HG03095 (cell line): ENCODE data around the gene ZBTB48.

ENCODE experiments used
- ATAC-seq: cut with Tn5 transposase; IDR thresholded peaks from one replicate; pipeline ENCODE4 v1.9.1; 2021; ENCODE audit warnings: moderate library complexity; ENCODE audit not compliant: unreplicated experiment

Gene ZBTB48

DNA sequence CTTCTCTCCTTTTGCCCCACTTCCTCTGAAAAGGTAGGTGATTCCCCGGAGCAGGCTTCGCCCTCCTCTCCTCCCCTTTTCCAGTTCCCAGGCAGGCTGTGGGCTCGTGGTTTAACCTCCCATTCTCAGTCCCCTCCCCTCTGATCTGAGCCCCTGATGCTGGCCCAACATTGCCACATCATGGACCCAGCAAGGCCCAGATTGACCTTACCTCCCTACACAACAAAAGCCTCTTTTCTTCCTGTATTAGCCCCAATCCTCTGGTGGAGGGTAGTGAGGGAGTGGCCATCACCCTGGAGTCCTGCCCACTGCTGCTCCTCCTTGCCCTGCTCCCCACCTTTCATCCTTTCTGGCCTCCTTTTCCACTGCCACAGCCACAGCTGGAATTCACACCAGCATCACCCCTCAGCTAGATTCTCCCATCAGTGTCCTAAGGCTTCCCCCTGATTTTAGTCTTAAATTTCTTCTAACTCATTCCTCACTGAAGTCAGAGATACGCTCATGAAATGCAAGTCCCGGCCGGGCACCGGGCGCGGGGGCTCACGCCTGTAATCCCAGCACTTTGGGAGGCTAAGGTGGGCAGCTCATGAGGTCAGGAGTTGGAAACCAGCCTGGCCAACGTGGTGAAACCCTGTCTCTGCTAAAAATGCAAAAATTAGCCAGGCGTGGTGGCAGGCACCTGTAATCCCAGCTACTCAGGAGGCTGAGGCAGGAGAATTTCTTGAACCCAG, 7.0 kb upstream of the ZBTB48 start:
- no peak for ATAC-seq

DNA sequence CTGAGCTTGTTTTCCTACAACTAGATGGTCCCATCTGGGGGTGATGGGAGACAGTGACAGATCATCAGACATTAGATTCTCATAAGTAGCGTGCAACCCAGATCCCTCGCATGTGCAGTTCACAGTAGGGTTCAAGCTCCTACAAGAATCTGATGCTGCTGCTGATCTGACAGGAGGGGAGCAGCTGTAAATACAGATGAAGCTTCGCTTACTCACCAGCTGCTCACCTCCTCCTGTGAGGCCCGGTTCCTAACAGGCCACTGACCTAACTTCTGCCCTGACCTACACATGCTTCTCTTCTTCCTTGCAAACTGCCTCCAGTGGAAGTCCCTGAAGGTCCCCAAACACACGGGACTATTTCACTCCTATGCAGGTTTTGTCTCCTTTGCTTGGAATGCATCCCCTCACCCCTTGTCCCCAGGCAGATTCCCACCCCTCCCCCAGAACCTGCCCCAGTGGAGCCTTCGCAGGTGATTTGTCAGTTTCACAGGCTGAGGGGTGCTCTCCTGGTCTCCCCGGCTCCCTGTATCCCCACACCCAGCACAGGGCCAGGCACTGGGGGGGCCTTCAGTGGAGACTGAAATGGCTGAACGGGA, 5.7 kb upstream of the ZBTB48 start:
- no peak for ATAC-seq

DNA sequence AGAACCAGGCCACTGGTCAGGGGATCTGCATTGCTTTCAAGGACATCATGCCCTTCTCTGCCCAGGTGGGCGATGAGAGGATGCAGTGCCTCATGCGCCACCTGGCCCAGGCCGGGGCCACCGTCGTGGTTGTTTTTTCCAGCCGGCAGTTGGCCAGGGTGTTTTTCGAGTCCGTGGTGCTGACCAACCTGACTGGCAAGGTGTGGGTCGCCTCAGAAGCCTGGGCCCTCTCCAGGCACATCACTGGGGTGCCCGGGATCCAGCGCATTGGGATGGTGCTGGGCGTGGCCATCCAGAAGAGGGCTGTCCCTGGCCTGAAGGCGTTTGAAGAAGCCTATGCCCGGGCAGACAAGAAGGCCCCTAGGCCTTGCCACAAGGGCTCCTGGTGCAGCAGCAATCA, 5.0 kb upstream of the ZBTB48 start:
- ATAC-seq = no peak

DNA sequence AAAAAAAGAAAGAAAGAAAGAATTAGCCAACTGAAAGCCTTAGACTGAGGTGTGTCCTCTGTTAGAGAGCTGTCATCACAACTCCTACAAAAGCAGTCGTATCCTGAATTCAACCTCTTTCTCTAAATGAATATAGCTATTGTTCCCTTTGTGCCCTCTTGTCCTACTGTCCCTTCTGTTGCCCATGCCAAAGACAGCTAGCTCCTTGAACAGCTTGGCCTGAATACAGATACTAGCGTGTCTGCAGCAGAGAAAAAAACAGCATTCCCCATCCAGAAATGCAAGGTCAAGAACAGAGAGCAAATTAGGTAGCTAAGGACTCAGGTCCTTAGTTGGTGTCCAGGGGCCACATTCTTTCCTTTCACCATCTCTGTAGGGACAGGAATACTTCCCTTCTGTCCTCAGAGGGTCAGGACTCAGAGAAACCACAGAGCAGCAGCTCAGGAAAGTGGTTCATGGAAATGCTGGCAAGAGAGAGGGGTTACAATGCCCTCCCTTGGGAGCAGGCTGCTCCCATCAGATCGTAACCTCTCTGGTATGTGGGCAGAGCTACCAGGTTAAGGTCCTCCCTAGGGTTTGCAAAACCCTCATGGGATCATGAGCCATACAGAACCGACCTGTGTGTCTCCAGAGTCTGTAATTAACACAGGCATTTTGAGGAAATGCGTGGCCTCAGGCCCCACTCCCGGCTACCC, 1.8 kb upstream of the ZBTB48 start:
- no peak for ATAC-seq

DNA sequence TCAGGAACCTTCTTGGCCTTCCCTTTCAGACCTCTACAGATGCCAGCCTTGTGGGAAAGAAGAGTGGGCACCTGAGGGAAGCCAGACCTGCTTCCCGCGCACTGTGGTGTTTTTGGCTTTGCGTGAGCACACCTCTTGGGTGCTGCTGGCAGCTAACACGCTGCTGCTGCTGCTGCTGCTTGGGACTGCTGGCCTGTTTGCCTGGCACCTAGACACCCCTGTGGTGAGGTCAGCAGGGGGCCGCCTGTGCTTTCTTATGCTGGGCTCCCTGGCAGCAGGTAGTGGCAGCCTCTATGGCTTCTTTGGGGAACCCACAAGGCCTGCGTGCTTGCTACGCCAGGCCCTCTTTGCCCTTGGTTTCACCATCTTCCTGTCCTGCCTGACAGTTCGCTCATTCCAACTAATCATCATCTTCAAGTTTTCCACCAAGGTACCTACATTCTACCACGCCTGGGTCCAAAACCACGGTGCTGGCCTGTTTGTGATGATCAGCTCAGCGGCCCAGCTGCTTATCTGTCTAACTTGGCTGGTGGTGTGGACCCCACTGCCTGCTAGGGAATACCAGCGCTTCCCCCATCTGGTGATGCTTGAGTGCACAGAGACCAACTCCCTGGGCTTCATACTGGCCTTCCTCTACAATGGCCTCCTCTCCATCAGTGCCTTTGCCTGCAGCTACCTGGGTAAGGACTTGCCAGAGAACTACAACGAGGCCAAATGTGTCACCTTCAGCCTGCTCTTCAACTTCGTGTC, 995 bp upstream of the ZBTB48 start:
- ATAC-seq = no peak

DNA sequence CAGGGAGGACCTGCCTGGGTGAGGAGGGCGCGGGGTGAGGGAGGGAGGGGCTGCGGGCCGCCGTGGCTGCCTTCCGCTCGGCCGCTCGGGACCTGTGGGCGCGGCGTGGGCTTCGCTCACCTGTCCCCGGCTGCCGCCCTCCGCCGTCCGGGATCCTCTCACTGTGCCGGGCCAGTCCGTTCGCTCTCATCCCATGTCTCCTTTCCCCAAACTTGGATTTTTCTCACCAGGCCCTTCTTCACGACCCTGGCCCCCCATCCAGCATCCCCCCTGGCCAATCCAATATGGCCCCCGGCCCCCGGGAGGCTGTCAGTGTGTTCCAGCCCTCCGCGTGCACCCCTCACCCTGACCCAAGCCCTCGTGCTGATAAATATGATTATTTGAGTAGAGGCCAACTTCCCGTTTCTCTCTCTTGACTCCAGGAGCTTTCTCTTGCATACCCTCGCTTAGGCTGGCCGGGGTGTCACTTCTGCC, 362 bp downstream of the ZBTB48 start:
- no peak for ATAC-seq

DNA sequence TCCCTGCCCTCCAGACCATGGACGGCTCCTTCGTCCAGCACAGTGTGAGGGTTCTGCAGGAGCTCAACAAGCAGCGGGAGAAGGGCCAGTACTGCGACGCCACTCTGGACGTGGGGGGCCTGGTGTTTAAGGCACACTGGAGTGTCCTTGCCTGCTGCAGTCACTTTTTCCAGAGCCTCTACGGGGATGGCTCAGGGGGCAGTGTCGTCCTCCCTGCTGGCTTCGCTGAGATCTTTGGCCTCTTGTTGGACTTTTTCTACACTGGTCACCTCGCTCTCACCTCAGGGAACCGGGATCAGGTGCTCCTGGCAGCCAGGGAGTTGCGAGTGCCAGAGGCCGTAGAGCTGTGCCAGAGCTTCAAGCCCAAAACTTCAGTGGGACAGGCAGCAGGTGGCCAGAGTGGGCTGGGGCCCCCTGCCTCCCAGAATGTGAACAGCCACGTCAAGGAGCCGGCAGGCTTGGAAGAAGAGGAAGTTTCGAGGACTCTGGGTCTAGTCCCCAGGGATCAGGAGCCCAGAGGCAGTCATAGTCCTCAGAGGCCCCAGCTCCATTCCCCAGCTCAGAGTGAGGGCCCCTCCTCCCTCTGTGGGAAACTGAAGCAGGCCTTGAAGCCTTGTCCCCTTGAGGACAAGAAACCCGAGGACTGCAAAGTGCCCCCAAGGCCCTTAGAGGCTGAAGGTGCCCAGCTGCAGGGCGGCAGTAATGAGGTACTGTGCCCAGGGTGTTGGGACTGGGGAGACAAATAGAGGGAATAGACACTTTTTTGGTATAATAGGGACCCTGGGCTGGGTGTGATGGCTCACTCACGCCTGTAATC, 1.0 kb downstream of the ZBTB48 start:
- no peak for ATAC-seq

DNA sequence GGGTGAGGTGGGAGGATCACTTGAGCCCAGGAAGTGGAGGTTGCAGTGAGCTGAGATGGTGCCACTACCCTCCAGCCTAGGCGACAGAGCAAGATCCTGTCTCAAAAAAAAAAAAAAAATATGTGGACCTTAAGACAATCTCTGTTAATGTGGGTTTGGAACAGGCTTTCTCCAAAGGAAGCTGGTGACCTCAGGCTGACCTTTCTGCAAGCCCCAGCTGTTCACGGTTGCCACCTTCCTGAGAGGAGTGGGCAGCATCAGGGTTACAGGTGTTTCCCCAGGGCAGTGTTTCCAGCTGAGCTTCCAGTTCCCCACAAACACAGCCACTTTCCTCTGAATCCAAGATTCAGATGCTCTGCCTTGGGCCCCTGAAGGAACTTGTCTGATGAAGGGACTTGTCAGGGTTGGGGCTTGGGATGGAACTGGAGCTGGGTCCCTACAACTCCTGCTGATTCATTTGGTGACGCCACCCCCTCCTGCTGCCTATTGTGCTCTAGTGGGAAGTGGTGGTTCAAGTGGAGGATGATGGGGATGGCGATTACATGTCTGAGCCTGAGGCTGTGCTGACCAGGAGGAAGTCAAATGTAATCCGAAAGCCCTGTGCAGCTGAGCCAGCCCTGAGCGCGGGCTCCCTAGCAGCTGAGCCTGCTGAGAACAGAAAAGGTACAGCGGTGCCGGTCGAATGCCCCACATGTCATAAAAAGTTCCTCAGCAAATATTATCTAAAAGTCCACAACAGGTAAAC, 1.9 kb downstream of the ZBTB48 start:
- ATAC-seq = no peak

DNA sequence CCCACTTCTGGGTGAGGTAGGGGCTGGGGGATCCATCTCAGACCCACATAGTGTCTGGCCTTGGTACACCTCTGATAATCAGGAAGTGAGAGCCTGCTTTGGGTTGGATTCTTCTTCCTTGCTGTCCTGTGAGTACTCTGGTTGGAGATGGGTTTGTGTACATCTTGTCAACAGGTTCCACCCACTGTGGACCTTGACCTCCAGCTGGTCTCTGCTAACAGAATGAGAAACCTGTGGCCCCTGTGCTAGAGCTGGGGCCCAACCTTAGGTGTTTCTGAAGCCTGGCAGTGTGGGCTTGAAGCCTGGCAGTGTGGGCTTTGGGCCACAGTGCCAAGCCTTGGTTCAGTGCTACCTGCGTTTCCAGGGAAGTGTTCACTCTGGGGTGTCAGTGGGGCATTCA, 2.6 kb downstream of the ZBTB48 start:
- no peak for ATAC-seq

DNA sequence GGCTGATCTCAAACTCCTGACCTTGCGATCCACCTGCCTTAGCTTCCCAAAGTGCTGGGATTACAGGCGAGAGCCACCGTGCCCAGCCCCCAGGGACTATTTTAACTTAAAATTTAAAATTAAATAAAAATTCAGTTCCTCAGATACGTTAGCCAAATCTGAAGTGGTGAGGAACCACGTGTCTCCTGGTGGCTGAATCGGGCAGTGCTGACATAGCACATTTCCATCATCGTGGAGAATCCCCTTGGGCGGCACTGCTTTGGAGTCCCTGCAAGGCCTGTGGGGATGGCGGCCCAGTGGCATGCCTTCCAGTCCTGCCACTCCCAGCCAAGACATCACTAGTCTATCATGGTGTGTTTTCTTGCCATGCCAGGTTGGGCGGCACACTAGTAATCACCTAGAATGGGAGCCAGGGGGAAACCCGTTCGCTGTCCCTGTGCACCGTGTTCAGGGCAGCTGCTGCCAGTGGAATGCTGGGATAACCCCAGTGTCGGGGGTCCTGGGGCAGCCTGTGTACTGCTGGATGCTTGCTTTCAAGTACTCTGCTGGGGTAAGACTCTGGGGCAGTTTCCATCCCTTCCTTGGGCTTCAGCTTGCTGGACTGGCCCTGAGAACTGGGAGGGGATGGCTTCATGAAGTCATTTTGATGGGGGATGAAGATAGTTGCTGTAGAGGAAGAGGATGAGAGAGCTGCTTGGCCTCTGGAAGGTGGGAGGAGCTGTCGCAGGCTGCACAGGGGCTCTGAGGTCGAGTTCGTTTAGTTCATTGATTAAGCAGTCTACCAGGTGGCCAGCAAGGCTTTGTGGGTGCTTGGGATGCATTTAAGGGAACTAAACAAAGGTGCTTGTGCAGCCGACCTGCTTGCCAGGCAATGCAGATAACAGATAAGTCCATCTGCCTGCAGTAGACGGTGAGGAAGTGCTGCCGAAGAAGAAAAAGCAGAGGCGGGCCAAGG, 4.6 kb downstream of the ZBTB48 start:
- ATAC-seq = no peak

DNA sequence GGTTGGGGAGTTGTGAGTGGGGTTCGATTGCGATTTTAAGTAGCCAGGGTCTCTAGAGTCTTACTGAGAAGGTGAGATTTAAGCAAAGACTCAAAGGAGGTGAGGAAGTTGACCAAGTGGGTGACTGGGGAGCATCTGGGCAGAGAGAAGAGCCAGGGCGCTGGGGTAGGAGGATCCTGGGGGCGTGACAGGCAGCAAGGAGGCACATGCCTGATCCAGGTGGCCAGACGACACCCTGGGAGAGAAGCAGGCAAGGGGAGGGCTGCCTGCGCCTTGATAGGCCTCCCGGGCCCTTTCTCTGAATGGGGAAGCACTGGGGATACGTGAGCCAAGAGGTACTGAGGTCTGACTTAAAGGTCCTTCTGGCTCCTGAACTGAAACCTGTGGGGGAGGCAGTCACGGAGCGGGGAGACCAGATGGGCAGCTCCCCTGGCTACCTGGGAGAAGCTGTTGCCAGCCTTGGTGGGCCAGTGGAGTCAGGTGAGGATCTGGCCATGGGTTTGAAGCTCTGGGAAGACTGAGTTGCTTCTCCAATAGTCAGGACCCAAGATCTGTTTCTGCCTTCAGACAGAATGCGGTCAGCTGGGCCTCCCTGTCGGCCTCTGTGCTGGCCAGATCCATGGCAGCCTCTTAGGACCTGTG, 5.4 kb downstream of the ZBTB48 start:
- ATAC-seq = no peak

DNA sequence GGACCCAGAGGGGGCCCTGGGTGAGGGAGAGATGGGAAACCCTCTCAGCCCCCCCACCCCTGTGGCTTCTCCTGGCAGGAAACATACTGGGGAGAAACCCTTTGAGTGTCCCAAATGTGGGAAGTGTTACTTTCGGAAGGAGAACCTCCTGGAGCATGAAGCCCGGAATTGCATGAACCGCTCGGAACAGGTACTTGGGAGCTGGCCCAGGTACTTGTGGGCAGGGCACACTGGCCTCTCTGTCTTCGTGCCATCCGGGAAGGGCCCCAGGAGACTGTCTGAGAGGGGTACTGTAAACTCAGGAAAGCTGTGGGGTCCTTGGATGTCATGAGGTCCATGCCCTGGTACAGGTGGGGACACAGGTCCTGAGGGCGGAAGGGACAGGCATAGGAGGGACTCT, 6.0 kb downstream of the ZBTB48 start:
- no peak for ATAC-seq

DNA sequence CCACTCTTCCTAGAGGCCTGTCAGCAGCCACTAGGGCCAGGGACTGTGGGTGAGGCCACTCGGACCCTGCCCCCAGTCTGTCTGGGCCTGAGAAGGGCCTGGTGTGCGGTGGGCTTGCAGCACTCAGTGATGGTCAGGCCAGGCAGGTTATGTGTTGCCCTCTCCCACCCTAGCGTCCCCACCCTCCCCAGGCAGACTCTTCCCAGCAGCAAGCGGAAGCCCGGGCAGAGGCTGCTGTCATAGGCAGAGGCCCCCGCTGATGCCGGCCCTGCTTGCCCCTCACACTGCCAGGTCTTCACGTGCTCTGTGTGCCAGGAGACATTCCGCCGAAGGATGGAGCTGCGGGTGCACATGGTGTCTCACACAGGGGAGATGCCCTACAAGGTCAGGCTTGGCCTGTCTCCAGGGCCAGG, 6.6 kb downstream of the ZBTB48 start:
- no peak for ATAC-seq

DNA sequence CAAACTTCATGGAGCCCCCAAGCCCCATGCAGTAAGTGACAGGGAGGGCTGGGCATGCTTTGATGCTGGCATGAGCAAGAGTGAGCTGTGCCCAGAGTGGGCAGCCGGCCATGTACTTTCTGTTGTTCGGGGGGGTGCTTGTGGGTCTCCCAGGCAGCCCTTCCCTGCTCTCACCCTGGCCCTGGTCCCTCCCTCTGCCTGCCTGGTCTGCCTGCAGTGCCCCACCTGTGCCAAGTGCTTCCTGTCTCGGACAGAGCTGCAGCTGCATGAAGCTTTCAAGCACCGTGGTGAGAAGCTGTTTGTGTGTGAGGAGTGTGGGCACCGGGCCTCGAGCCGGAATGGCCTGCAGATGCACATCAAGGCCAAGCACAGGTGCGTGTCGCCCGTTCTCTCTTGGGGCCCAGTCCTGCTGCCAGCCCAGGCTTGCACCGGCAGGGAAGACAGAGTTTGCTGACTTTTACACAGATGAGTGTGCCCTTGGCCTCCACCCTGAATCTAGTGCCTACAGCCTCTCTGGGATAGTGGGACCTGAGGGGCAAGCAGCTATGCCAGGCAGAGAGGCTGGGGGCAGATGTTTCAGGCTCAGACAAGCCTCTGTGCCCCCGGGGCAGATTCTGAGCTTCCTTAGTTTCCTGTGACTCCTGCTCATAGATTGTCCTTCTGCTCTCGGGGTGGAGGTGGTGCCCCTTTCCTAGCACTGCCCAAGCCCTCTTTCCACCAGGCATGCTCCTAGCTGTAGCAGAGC, 7.6 kb downstream of the ZBTB48 start:
- ATAC-seq = no peak

DNA sequence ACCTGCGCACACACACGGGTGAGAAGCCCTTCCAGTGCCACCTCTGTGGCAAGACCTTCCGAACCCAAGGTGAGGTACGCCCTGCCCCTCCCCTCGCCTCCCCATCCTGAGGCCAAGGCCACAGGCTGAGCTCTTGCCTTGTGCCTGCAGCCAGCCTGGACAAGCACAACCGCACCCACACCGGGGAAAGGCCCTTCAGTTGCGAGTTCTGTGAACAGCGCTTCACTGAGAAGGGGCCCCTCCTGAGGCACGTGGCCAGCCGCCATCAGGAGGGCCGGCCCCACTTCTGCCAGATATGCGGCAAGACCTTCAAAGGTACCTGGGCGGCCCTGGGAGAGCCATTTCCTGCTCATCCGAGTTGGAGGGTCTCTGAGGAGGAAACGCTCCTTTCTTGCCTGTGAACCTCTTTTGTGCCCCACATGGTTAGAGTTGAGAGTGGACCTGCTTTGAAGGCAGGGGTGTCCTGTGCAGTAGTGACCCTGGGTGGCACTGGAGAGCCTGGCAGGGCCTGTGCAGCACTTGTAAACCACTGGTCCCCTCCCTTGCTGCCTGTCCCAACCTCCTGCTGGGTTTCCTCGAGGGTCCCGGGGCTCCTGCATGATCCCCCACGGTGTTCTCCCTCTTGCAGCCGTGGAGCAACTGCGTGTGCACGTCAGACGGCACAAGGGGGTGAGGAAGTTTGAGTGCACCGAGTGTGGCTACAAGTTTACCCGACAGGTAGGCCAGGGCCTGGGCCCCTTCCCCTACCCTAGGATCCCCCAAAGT, 8.5 kb downstream of the ZBTB48 start:
- no peak for ATAC-seq

DNA sequence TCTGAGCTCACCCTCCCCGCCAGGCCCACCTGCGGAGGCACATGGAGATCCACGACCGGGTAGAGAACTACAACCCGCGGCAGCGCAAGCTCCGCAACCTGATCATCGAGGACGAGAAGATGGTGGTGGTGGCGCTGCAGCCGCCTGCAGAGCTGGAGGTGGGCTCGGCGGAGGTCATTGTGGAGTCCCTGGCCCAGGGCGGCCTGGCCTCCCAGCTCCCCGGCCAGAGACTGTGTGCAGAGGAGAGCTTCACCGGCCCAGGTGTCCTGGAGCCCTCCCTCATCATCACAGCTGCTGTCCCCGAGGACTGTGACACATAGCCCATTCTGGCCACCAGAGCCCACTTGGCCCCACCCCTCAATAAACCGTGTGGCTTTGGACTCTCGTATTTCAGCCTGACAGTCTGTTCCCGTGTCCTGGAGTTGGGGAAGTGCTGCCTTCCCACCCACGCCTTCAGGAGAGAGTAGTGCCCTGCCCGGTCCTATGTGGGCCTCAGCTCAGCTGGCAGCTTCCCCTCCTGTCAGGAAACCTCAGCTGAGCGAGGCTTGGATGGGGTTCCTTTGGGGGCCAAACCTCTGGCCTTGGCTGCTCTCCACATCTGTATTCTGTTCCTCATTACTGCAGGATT, 9.2 kb downstream of the ZBTB48 start:
- no peak for ATAC-seq
